T-helper 2 cell treated with Interferon-gamma antibody and Interleukin-4, amounts not matched to agents 5 μg/mL and 100 μg/mL, for 36 hours (primary cell): ENCODE results near the gene EPG5.
"Not testable (repeated sequence)": the region's sequence is repeated elsewhere in the genome, so short reads cannot be mapped to it uniquely, and the experiment has no call there.

Source experiments
- DNase-seq: peaks from one replicate; pipeline ENCODE4 v3.0.0; 2021; ENCODE audit warnings: low spot score
- H3K27ac Mint-ChIP-seq: one replicate; pipeline ENCODE4 v1.8.0; 2021; ENCODE audit warnings: mild to moderate bottlenecking, mixed read lengths
- H3K27me3 Mint-ChIP-seq: one replicate; pipeline ENCODE4 v1.8.0; 2021; ENCODE audit warnings: low read depth, mixed read lengths
- H3K36me3 Mint-ChIP-seq: one replicate; pipeline ENCODE4 v1.8.0; 2021; ENCODE audit warnings: low read depth, mixed read lengths
- H3K4me1 Mint-ChIP-seq: one replicate; pipeline ENCODE4 v1.8.0; 2021; ENCODE audit warnings: low read depth, mixed read lengths
- H3K4me3 Mint-ChIP-seq: one replicate; pipeline ENCODE4 v1.8.0; 2022; ENCODE audit warnings: mild to moderate bottlenecking, moderate library complexity, mixed read lengths
- H3K9me3 Mint-ChIP-seq: one replicate; pipeline ENCODE4 v1.8.0; 2021; ENCODE audit warnings: mixed read lengths

The EPG5 gene

DNA sequence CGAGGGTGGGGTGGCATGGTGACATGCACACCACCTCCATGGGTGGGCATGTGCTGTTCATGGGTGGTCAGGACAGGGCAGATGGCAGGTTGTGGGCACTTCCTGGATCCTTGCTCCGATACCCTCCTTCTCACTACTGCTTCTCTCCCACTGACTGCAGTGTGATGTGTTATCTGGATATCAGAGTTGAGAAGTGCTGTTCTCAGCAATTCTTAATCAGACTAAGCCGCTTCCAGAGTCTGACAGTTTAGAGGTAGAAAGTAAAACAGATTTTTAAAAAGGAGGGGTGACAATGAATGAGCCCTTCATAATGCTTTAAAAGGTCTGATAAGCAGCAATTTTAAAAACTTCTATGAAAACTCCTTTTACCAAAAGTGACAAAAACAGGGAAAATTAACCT lies 107.8 kb downstream of the EPG5 start:
- Mint-ChIP-seq H3K4me3 (no peak overlapping the region), H3K9me3 (no peaks in the 10 kb centered on the region), H3K27me3 (no peaks in the 10 kb centered on the region), H3K36me3 (peaks cover 62% of the 10 kb centered on the region), H3K27ac (no peak overlapping the region), H3K4me1 (peaks cover 2% of the 10 kb centered on the region)
- no peak for DNase-seq

GRCh38 chr18:45856531-45856930 lies 110.6 kb downstream of the EPG5 start:
- no peaks in the 10 kb centered on the region for H3K27me3 Mint-ChIP-seq
- H3K4me3 Mint-ChIP-seq = no peak overlapping the region
- H3K4me1 Mint-ChIP-seq = no peaks in the 10 kb centered on the region
- H3K36me3 Mint-ChIP-seq = peaks cover 50% of the 10 kb centered on the region
- no peaks in the 10 kb centered on the region for H3K9me3 Mint-ChIP-seq
- no peak overlapping the region for H3K27ac Mint-ChIP-seq
- no peak for DNase-seq

DNA sequence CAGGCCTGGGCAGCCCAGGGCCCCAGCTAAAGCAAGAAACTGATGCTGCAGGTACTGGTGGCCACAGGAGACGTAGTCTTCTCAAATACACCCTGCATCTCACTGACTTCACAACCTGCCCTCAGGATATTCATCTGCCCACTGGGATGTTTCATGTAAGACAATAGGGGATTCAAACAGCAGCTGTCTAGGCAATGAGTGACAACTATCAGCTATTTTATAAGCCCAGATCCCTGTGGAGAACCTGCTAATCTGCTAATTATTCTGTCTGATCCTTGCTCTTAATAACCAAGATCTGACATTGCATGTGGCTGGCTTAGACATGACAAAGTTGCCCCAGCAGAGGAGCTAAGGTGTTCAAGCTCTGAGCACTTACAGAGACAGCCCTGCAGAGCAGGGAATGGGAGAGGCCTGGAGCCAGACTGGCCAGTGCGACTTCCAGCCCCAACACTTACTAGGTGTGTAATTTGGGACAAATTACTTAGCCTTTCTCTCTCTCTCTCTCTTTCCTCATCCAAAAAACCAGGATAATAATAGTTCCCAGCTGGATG lies 113.0 kb downstream of the EPG5 start:
- H3K4me1 Mint-ChIP-seq = no peaks in the 10 kb centered on the region
- no peak overlapping the region for H3K27ac Mint-ChIP-seq
- H3K36me3 Mint-ChIP-seq = peaks cover 38% of the 10 kb centered on the region
- H3K9me3 Mint-ChIP-seq = no peaks in the 10 kb centered on the region
- H3K27me3 Mint-ChIP-seq = no peaks in the 10 kb centered on the region
- no peak for DNase-seq
- H3K4me3 Mint-ChIP-seq = no peak overlapping the region

DNA sequence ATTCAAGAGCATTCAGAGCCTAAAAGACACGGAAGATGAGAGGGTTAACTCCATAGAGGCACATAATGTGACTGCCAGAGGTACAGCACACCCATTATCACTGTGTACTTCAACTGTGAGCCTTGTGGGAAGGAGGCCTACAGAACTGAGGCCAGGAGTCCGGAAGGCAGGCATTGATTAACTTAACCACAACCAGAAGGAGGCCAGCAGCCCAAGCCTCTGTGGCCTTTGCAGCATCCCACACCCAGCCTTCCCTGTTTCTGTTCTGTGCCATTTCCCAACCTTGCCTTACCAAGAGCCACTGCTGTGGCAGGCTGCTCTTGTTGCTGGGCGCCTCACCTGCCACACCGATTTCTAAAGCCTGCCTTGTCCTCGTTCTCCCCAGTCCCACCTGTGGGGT lies 114.5 kb downstream of the EPG5 start:
- Mint-ChIP-seq H3K27me3 (no peaks in the 10 kb centered on the region), H3K9me3 (no peaks in the 10 kb centered on the region), H3K27ac (no peak overlapping the region), H3K4me3 (no peak overlapping the region), H3K4me1 (no peaks in the 10 kb centered on the region), H3K36me3 (peaks cover 24% of the 10 kb centered on the region)
- DNase-seq = no peak

DNA sequence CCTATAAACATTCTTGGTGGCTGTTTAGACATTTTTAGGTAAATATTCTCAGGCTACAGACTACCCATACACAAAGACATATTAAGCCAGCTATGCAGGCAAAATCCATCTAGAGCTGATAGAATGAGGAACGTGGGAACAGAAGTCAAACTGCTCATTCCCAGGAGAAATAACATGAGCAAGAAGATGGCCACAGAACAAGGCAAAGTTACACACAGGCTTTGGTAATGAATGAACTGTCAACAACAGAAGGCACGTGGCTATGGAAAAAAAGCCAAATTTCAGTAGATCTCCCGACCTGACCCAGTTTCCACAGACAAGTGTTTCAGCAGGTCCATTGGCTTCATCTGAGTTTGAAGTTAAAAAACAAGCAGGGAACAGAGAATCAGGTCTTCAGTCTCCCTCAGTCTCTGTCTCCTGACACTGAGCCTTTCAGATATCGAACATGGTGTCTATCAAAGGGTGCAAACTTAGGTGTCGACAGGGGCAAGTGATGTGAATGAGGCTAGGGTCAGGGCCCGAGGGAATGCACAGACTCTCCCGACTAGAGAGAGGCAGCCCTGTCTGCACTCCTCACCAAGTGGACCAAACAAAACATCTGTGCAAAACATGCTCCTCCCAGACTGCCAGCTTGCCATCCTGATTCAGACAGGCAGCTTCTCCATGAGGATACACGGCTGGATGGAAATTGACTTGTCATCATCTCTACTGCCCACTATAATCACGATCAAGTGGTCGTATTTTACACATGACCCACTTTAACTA lies 115.8 kb downstream of the EPG5 start:
- H3K9me3 Mint-ChIP-seq = no peaks in the 10 kb centered on the region
- peaks cover 21% of the 10 kb centered on the region for H3K36me3 Mint-ChIP-seq
- no peak overlapping the region for H3K4me3 Mint-ChIP-seq
- no peak for DNase-seq
- H3K27me3 Mint-ChIP-seq = no peaks in the 10 kb centered on the region
- no peak overlapping the region for H3K27ac Mint-ChIP-seq
- no peaks in the 10 kb centered on the region for H3K4me1 Mint-ChIP-seq

GRCh38 chr18:45850021-45850420 lies 117.1 kb downstream of the EPG5 start:
- no peak for DNase-seq
- no peak overlapping the region for H3K4me3 Mint-ChIP-seq
- H3K9me3 Mint-ChIP-seq = no peaks in the 10 kb centered on the region
- no peaks in the 10 kb centered on the region for H3K27me3 Mint-ChIP-seq
- H3K27ac Mint-ChIP-seq = no peak overlapping the region
- H3K4me1 Mint-ChIP-seq = no peaks in the 10 kb centered on the region
- peaks cover 13% of the 10 kb centered on the region for H3K36me3 Mint-ChIP-seq

DNA sequence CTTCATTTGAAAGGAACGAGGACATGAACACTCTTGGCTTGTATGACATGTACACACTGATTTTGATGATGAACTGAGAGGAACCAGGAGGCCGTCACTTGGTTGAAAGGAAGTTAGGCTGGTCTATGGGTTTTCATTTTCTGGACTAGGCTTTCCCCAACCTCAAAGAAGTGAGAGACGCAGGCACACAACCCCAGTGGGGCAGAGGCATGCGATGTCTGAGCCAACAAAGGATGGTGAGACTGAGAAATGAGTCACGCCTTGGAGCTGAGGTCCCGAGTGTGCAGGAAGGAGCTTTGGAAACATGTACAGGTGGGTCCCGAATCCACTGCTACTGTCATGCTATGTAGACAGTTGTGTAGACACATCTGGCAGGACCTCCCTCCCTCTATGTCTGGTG lies 117.6 kb downstream of the EPG5 start:
- H3K9me3 Mint-ChIP-seq = no peaks in the 10 kb centered on the region
- no peak overlapping the region for H3K27ac Mint-ChIP-seq
- no peaks in the 10 kb centered on the region for H3K4me1 Mint-ChIP-seq
- DNase-seq = no peak
- no peaks in the 10 kb centered on the region for H3K27me3 Mint-ChIP-seq
- H3K36me3 Mint-ChIP-seq = peaks cover 12% of the 10 kb centered on the region
- H3K4me3 Mint-ChIP-seq = no peak overlapping the region

GRCh38 chr18:45848643-45849042 lies 118.5 kb downstream of the EPG5 start:
- H3K4me1 Mint-ChIP-seq, H3K27ac Mint-ChIP-seq, H3K9me3 Mint-ChIP-seq, H3K27me3 Mint-ChIP-seq, DNase-seq, H3K4me3 Mint-ChIP-seq: not testable (repeated sequence)
- peaks cover 12% of the 10 kb centered on the region for H3K36me3 Mint-ChIP-seq

DNA sequence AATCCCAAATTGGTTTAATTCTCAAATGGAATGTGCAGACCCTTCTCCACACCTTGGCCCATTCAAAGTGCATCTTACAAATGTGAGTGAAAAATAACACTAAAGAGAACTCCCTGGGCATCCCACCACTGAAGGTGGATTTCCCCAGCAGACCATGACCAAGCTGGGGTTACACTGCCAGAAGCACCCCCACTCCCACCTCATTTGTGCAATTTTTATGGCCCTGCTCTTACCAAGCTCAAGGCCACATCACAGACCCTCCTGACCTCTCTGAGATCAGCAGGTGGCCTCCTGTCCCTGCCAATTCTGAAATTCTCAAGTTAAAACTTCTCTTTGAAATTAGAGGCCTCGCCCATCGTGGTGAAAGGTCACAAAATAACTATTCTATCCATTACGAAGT lies 120.0 kb downstream of the EPG5 start:
- Mint-ChIP-seq H3K27me3 (no peaks in the 10 kb centered on the region), H3K9me3 (no peaks in the 10 kb centered on the region), H3K4me3 (no peak overlapping the region), H3K27ac (no peak overlapping the region), H3K4me1 (no peaks in the 10 kb centered on the region), H3K36me3 (peaks cover 8% of the 10 kb centered on the region)
- no peak for DNase-seq

GRCh38 chr18:45845410-45845809 lies 121.7 kb downstream of the EPG5 start:
- Mint-ChIP-seq H3K27me3 (peaks cover 2% of the 10 kb centered on the region), H3K36me3 (peaks cover 2% of the 10 kb centered on the region), H3K27ac (no peak overlapping the region), H3K9me3 (no peaks in the 10 kb centered on the region), H3K4me3 (no peak overlapping the region), H3K4me1 (no peaks in the 10 kb centered on the region)
- DNase-seq = no peak

GRCh38 chr18:45844938-45845337 lies 122.2 kb downstream of the EPG5 start:
- no peak overlapping the region for H3K27ac Mint-ChIP-seq
- peaks cover 4% of the 10 kb centered on the region for H3K27me3 Mint-ChIP-seq
- H3K36me3 Mint-ChIP-seq = peaks cover 2% of the 10 kb centered on the region
- no peaks in the 10 kb centered on the region for H3K4me1 Mint-ChIP-seq
- no peaks in the 10 kb centered on the region for H3K9me3 Mint-ChIP-seq
- no peak overlapping the region for H3K4me3 Mint-ChIP-seq
- no peak for DNase-seq

- no peaks in the 10 kb centered on the region for H3K9me3 Mint-ChIP-seq
- H3K4me3 Mint-ChIP-seq = no peak overlapping the region
- DNase-seq = no peak
- H3K4me1 Mint-ChIP-seq = peaks cover 3% of the 10 kb centered on the region
- H3K27ac Mint-ChIP-seq = no peak overlapping the region
- peaks cover 19% of the 10 kb centered on the region for H3K27me3 Mint-ChIP-seq
- H3K36me3 Mint-ChIP-seq = no peaks in the 10 kb centered on the region
Observed at GRCh38 chr18:45843019-45843418, 124.1 kb downstream of the EPG5 start.

DNA sequence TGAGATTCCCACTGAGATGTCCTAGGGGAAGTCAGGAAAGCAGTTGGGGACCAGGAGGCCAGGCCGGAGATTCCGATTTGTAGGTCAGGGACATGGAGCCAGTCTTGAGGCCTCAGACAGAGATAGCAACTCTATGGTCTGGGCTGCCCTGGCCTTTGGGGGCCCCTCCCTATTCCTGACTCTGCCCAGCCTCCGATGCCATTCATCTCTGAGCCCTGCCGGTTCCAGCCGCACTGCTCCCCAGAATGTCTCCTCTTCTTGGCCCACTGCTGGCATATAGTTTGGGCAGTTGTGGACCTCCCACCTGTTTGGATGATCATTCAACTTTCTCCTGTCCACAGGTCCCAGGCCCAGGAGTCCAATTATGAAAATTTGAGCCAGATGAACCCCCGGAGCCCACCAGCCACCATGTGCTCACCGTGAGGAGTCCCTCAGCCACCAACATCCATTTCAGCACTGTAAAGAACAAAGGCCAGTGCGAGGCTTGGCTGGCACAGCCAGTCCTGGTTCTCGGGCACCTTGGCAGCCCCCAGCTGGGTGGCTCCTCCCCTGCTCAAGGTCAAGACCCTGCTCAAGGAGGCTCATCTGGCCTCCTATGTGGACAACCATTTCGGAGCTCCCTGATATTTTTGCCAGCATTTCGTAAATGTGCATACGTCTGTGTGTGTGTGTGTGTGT lies 125.2 kb downstream of the EPG5 start:
- Mint-ChIP-seq H3K36me3 (no peaks in the 10 kb centered on the region), H3K9me3 (no peaks in the 10 kb centered on the region), H3K27ac (no peak overlapping the region), H3K4me3 (no peak overlapping the region), H3K4me1 (peaks cover 6% of the 10 kb centered on the region), H3K27me3 (peaks cover 23% of the 10 kb centered on the region)
- DNase-seq = no peak

DNA sequence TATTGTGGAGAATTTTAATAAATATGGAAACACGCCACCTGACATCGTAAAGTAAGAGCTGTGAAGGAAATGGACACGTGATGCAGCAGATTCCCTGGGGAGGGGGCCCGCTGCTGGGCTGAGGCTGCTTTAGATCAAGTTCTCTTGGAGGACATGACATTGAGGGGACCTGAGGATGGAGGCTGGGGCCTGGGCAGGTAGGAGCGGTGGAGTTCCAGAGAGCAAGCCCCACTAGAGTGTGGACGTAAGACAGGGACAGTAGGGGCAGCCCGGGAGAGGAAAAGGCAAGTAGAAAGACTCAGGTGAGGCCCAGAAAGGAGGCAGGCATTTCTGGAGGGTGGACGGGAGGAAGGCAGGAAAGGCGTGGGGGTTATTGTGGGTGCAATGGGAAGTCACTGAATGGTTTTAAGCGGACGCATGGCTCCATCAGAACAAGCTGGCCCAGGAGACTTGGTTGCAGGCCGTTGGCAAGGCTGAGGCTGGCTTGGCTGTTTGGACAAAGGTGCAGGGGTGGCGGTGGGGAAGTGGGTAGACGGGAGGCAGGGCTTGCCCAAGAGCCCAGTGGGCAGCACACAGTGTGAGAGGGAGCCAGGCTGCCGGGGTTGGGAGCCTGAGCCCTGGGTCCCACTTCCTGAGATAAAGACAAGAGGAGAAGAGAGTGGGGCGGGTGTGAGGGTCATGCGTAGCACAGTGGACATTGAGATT lies 125.9 kb downstream of the EPG5 start:
- H3K9me3 Mint-ChIP-seq = no peaks in the 10 kb centered on the region
- DNase-seq = no peak
- H3K27me3 Mint-ChIP-seq = peaks cover 29% of the 10 kb centered on the region
- no peak overlapping the region for H3K27ac Mint-ChIP-seq
- no peaks in the 10 kb centered on the region for H3K36me3 Mint-ChIP-seq
- H3K4me1 Mint-ChIP-seq = peaks cover 6% of the 10 kb centered on the region
- no peak overlapping the region for H3K4me3 Mint-ChIP-seq
